K562 (cell line): Measurements from ENCODE around the gene CFL1. TPM values are rescaled to one million over a fixed set of nuclear protein-coding genes. Genes with fewer than 3 reads are reported as not detected.

ENCODE experiments used
- ATAC-seq: fragments of 200-7000 bp; cut with Tn5 transposase; 3 replicates; pipeline ENCODE4 v1.9.1; 2020; ENCODE audit warnings: moderate library complexity
- BruUV-seq: library from RNA; stranded (reverse); fragments of 400-500 nt; replicated peaks from 2 replicates; lab custom pipeline; 2021; lab: Mats Ljungman, UMichigan
- CTCF ChIA-PET: fragments of 300-600 bp; formaldehyde crosslinking; extraction: SDS; loops from one replicate; lab custom pipeline; 2021; ENCODE audit warnings: low intra/inter-chr PET ratio; lab: Yijun Ruan, JAX
- POLR2A ChIA-PET: fragments of 300-600, 350-650 bp; sonication (Branson Sonifier 250); formaldehyde crosslinking; extraction: SDS; loops from one replicate; lab custom pipeline; 2021; ENCODE audit warnings: antibody characterized with exemption, inconsistent platforms; lab: Yijun Ruan, JAX
- DNase-seq, 4 experiments: peaks; one replicate each; pipeline versions ENCODE4 v3.0.0 to v3.0.0-alpha.2; 2011 to 2018; ENCODE audit warnings: low spot score in 3 of 4, mixed read lengths in 3 of 4; ENCODE audit errors: extremely low read depth in 1 of 4
- FAIRE-seq: peaks from 2 replicates; lab custom pipeline; 2011; peaks lifted over from hg19 to GRCh38; lab: Jason Lieb, UNC
- H2AFZ ChIP-seq: 2 replicates; pipeline ENCODE4 v1.6.0; 2011; ENCODE audit warnings: low read depth, low read length, control low read depth, inconsistent platforms
- H3K27ac ChIP-seq: fragments of 200-600 bp; 3 replicates; pipeline ENCODE4 v1.8.0; 2011; ENCODE audit warnings: low read depth, mild to moderate bottlenecking, control low read depth, inconsistent platforms, low read length, moderate library complexity, mixed read lengths; ENCODE audit errors: extremely low read depth
- H3K27me3 ChIP-seq, 2 experiments: fragments of 300-600 bp in 1 of 2; 2 replicates in 1 of 2; 3 replicates in 1 of 2; pipeline versions ENCODE4 v1.6.0 to v1.8.0; 2011; ENCODE audit warnings: inconsistent platforms in 2 of 2, low read length in 2 of 2, mild to moderate bottlenecking in 1 of 2, mixed read lengths in 1 of 2, moderate library complexity in 1 of 2; ENCODE audit not compliant: control insufficient read depth in 2 of 2, insufficient read depth in 2 of 2
- H3K36me3 ChIP-seq: fragments of 300-600 bp; 3 replicates; pipeline ENCODE4 v1.8.0; 2011; ENCODE audit warnings: mild to moderate bottlenecking, low read length, inconsistent platforms; ENCODE audit not compliant: control insufficient read depth, insufficient read depth
- H3K4me1 ChIP-seq, 2 experiments: fragments of 200-600 bp in 1 of 2; replicated peaks in 1 of 2; 2 replicates in 1 of 2; 3 replicates in 1 of 2; pipeline versions ENCODE4 v1.5.1 to v1.8.0; 2011; ENCODE audit warnings: inconsistent platforms in 2 of 2, low read length in 2 of 2, mild to moderate bottlenecking in 1 of 2, mixed read lengths in 1 of 2, moderate library complexity in 1 of 2; ENCODE audit not compliant: control insufficient read depth in 2 of 2, insufficient read depth in 2 of 2
- H3K4me2 ChIP-seq: 2 replicates; pipeline ENCODE4 v1.6.1; 2011; ENCODE audit warnings: low read length, control low read depth, inconsistent platforms, mixed read lengths; ENCODE audit not compliant: insufficient read depth
- H3K4me3 ChIP-seq: fragments of 200-600 bp; sonication (generic), shearing (Covaris generic); 2 replicates; pipeline ENCODE4 v1.5.1; 2016; ENCODE audit warnings: control low read depth, inconsistent platforms
- H3K79me2 ChIP-seq: fragments of 200-600 bp; 3 replicates; pipeline ENCODE4 v1.8.0; 2011; ENCODE audit warnings: low read length, inconsistent platforms; ENCODE audit not compliant: control insufficient read depth, insufficient read depth
- H3K9ac ChIP-seq, 2 experiments: 2 replicates each; pipeline versions ENCODE4 v1.6.0 to v1.6.1; 2011; ENCODE audit warnings: low read depth in 2 of 2, low read length in 2 of 2, control low read depth in 1 of 2, inconsistent platforms in 1 of 2, mild to moderate bottlenecking in 1 of 2, mixed read lengths in 1 of 2; ENCODE audit not compliant: insufficient read depth in 1 of 2
- H3K9me1 ChIP-seq: one replicate; pipeline ENCODE4 v1.6.0; 2011; ENCODE audit warnings: inconsistent platforms, mild to moderate bottlenecking, low read length, moderate library complexity; ENCODE audit not compliant: control insufficient read depth, insufficient read depth
- H3K9me3 ChIP-seq: replicated peaks from 2 replicates; pipeline ENCODE4 v1.5.1; 2011; ENCODE audit warnings: low read depth, low read length, inconsistent platforms; ENCODE audit not compliant: control insufficient read depth, insufficient read depth
- H4K20me1 ChIP-seq: replicated peaks from 2 replicates; pipeline ENCODE4 v1.6.1; 2011; ENCODE audit warnings: low read length, inconsistent platforms, mixed read lengths; ENCODE audit not compliant: control insufficient read depth, insufficient read depth
- GTF2F1 ChIP-seq: IDR thresholded peaks from 2 replicates; pipeline ENCODE4 v1.6.1; 2011; ENCODE audit warnings: low read depth, low read length, improper control_type of control experiment
- NBN ChIP-seq: fragments of 450-650 bp; IDR thresholded peaks from 2 replicates; pipeline ENCODE4 v1.6.1; 2016; ENCODE audit warnings: low read depth, mild to moderate bottlenecking
- USF2 ChIP-seq: sonication (generic); formaldehyde crosslinking; IDR thresholded peaks from 2 replicates; pipeline ENCODE4 v1.5.0; 2020; ENCODE audit warnings: missing genetic modification reagents
- WGBS: fragments of 100-300 bp; shearing (Covaris generic); methylation state at CpG from one replicate; pipeline ENCODE4 v1.1.6; 2016; ENCODE audit warnings: low coverage, mixed read lengths; ENCODE audit not compliant: insufficient coverage; ENCODE audit errors: missing lambda C conversion rate; 5-methylcytosine and 5-hydroxymethylcytosine counted together
- in situ Hi-C: fragments of 300-500 bp; cut with MboI; formaldehyde crosslinking; loops from 4 replicates; pipeline ENCODE4 v1.15.0; 2018; ENCODE audit warnings: inconsistent platforms, mixed read lengths
- intact Hi-C: fragments of 100-400 bp; cut with micrococcal nuclease; formaldehyde crosslinking; loops from 2 replicates; pipeline ENCODE4 v1.14.2; 2022
- polyA plus RNA-seq, 8 experiments: library from polyadenylated mRNA; depleted of rRNA in 4 of 8; stranded (reverse) in 5 of 8; unstranded in 3 of 8; fragments of >200 nt; fragmentation: Nextera tagmentation in 2 of 8; fragmentation: Illumina TruSeq in 1 of 8; extraction: Ambion mirVana in 2 of 8; extraction: Trizol in 1 of 8; gene quantifications; 2 replicates each; pipeline versions ENCODE4 v1.2.1 to v1.2.3, GENCODE V29; 2011 to 2014; ENCODE audit warnings: inconsistent platforms in 1 of 8, missing spikeins in 1 of 8
- total RNA-seq, 7 experiments: library from RNA; depleted of rRNA in 6 of 7; stranded (reverse); fragments of >200 nt in 6 of 7; fragmentation: Illumina TruSeq in 2 of 7; extraction: Trizol in 2 of 7; gene quantifications; 2 replicates each; pipeline versions ENCODE4 v1.2.1 to v1.2.3, GENCODE V29; 2011 to 2021; ENCODE audit warnings: low replicate concordance in 1 of 7
- TF ChIP-seq, protein P1 (sequence below): sonication (generic); formaldehyde crosslinking; IDR thresholded peaks from 2 replicates; pipeline ENCODE4 v1.9.0; 2022; ENCODE audit warnings: mild to moderate bottlenecking, missing genetic modification reagents

The CFL1 gene
- total and polyA plus RNA-seq, 9 of the 15 experiments (the other 6 are each of a cell fraction or from before 2014, with no cell fraction given) = 105 to 1,101 (median 859) TPM

DNA sequence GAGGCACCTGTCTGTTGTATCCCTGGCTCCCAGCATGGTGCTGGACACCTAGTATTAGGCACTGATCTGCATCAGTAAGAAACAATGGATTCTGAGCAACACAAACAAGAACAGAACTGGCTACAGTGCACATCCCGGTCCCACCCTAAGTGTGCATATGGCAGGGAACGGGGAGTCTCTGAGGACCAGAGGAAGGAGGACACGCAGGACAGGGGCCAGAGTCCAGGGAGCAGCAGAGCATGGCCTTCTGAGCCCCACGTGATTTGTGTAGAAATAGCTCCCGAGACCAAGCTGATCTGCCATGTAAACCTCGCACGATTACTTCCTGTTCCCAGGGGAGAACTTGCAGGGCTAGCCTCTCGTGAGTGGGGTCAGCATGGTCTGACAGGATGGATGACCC lies 36.9 kb downstream of the CFL1 start:
- no peaks in the 10 kb centered on the region for H4K20me1 ChIP-seq
- H2AFZ ChIP-seq = peak overlapping the region; percentile 75
- H3K27ac ChIP-seq = no peak overlapping the region
- ATAC-seq (no peak), DNase-seq (peak in 1 of 4 experiments; percentile 2), FAIRE-seq (no peak)
- H3K36me3 ChIP-seq = no peaks in the 10 kb centered on the region
- intact Hi-C loops = no loop called here
- WGBS = 12% methylated on average over 8 of the region's 8 CpGs
- H3K79me2 ChIP-seq = no peaks in the 10 kb centered on the region
- H3K4me1 ChIP-seq = peaks cover 0 to 12% of the 10 kb centered on the region in 2 experiments; a peak in 2 of 5 replicates
- H3K9ac ChIP-seq = peak overlapping the region in 1 of 2 experiments; percentile 61; a peak in 2 of 4 replicates
- H3K4me3 ChIP-seq = no peak overlapping the region
- ChIA-PET CTCF (interaction anchor here (0.9 to 1.1 kb wide), 2 partner anchors 11 to 115 kb away, joined by 3 to 4 read pairs; no protein-coding TSS in a partner anchor), POLR2A (no interaction called here)
- no peaks in the 10 kb centered on the region for H3K27me3 ChIP-seq
- H3K9me1 ChIP-seq = no peaks in the 10 kb centered on the region
- H3K9me3 ChIP-seq = no peaks in the 10 kb centered on the region
- BruUV-seq = no TSS peak
- TF ChIP-seq USF2 (CRISPR knock-in tag) = peak; percentile 24; the same call in 1 of the 2 replicates
- no peak for TF ChIP-seq NBN
- TF ChIP-seq, protein P1, sequence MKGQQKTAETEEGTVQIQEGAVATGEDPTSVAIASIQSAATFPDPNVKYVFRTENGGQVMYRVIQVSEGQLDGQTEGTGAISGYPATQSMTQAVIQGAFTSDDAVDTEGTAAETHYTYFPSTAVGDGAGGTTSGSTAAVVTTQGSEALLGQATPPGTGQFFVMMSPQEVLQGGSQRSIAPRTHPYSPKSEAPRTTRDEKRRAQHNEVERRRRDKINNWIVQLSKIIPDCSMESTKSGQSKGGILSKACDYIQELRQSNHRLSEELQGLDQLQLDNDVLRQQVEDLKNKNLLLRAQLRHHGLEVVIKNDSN (CRISPR knock-in tag) = peak; percentile 44; the same call in 1 of the 2 replicates
- TF ChIP-seq GTF2F1 = no peak
- in situ Hi-C loops = loop anchor here (5.0 kb wide), 1 partner anchor 109 kb away; the partner anchor contains the start of gene KAT5
- no peak overlapping the region for H3K4me2 ChIP-seq
